H1 (cell line): ENCODE data around the gene CACNA1D. TPM values are rescaled to one million over a fixed set of nuclear protein-coding genes. Genes with fewer than 3 reads are reported as not detected.

ENCODE experiments used
- CHD7 ChIP-seq: fragments of 300-600 bp; sonication (generic); IDR thresholded peaks from 2 replicates; pipeline ENCODE4 v1.7.1; 2012; ENCODE audit warnings: low read length, moderate library complexity, mild to moderate bottlenecking, inconsistent platforms; ENCODE audit not compliant: insufficient replicate concordance
- KDM1A ChIP-seq: fragments of 200-600, 300-600 bp; sonication (generic); IDR thresholded peaks from 2 replicates; pipeline ENCODE4 v1.7.1; 2016; ENCODE audit warnings: mild to moderate bottlenecking, low read length, borderline replicate concordance
- polyA plus RNA-seq, 7 experiments: library from polyadenylated mRNA; depleted of rRNA in 3 of 7; stranded (reverse) in 5 of 7; unstranded in 2 of 7; fragments of >200 nt in 5 of 7; fragments of 200-250 nt in 2 of 7; gene quantifications; 1 replicate in 5 of 7; 2 replicates in 1 of 7; 4 replicates in 1 of 7; pipeline versions ENCODE4 v1.2.1 to v1.2.3, GENCODE V29; 2011 to 2013; ENCODE audit warnings: missing spikeins in 2 of 7, mixed read lengths in 2 of 7
- total RNA-seq: library from RNA; stranded (reverse); fragmentation: NEBNext Ultra II Directional; extraction: Animal tissue kit (Norgen Biotek cat#: 25700); gene quantifications from 2 replicates; pipeline ENCODE4 v1.2.1, GENCODE V29; 2021

CACNA1D gene
- total and polyA plus RNA-seq, 2 of the 8 experiments (the other 6 are each of a cell fraction or from before 2014, with no cell fraction given): 2.0 to 2.9 TPM

- TF ChIP-seq CHD7 (no peak), KDM1A (no peak)
- TF ChIP-seq, all 59 proteins: peak for 0
Measured at GRCh38 chr3:53591646-53592045, 97.2 kb downstream of the CACNA1D start (continued).
